KMS-11 (cell line): ENCODE data around the gene TNIP3.

Experiments used
- H2AFZ ChIP-seq: fragments of 200-600 bp; sonication (generic); 2 replicates; pipeline ENCODE4 v1.6.1; 2016; ENCODE audit warnings: antibody characterized with exemption, mixed run types, low read depth
- H3K27ac ChIP-seq: fragments of 200-600 bp; sonication (generic); 2 replicates; pipeline ENCODE4 v1.6.1; 2016; ENCODE audit warnings: mild to moderate bottlenecking, mixed run types
- H3K27me3 ChIP-seq: fragments of 200-600 bp; sonication (generic); 2 replicates; pipeline ENCODE4 v1.6.1; 2017; ENCODE audit warnings: mild to moderate bottlenecking, low read depth, mixed run types, moderate library complexity; ENCODE audit not compliant: insufficient read depth
- H3K36me3 ChIP-seq: fragments of 200-600 bp; sonication (generic); 2 replicates; pipeline ENCODE4 v1.6.1; 2017; ENCODE audit warnings: mild to moderate bottlenecking, mixed run types; ENCODE audit not compliant: insufficient read depth
- H3K4me1 ChIP-seq: fragments of 200-600 bp; sonication (generic); 2 replicates; pipeline ENCODE4 v1.6.1; 2016; ENCODE audit warnings: mild to moderate bottlenecking, low read depth, mixed run types; ENCODE audit not compliant: poor library complexity, severe bottlenecking
- H3K4me2 ChIP-seq: fragments of 200-600 bp; sonication (generic); 2 replicates; pipeline ENCODE4 v1.7.0; 2016; ENCODE audit warnings: mild to moderate bottlenecking, mixed run types
- H3K4me3 ChIP-seq: fragments of 200-600 bp; sonication (generic); IDR thresholded peaks from 2 replicates; pipeline ENCODE4 v1.6.1; 2017; ENCODE audit warnings: low read depth, low read length, mixed read lengths; ENCODE audit not compliant: insufficient read depth
- H3K79me2 ChIP-seq: fragments of 200-600 bp; sonication (generic); 2 replicates; pipeline ENCODE4 v1.6.1; 2016; ENCODE audit warnings: low read depth, mixed run types; ENCODE audit not compliant: insufficient read depth
- H3K9ac ChIP-seq: fragments of 200-600 bp; sonication (generic); 2 replicates; pipeline ENCODE4 v1.6.1; 2016; ENCODE audit warnings: mild to moderate bottlenecking, mixed run types
- H4K20me1 ChIP-seq: fragments of 200-600 bp; sonication (generic); 2 replicates; pipeline ENCODE4 v1.6.1; 2016; ENCODE audit warnings: mild to moderate bottlenecking, mixed run types; ENCODE audit not compliant: insufficient read depth
- CTCF ChIP-seq: fragments of 200-600 bp; sonication (generic); conservative IDR thresholded peaks from 2 replicates; pipeline ENCODE4 v1.6.1; 2017; ENCODE audit warnings: low read depth, mild to moderate bottlenecking, antibody characterized with exemption, low read length, moderate library complexity, mixed read lengths

Gene TNIP3

DNA sequence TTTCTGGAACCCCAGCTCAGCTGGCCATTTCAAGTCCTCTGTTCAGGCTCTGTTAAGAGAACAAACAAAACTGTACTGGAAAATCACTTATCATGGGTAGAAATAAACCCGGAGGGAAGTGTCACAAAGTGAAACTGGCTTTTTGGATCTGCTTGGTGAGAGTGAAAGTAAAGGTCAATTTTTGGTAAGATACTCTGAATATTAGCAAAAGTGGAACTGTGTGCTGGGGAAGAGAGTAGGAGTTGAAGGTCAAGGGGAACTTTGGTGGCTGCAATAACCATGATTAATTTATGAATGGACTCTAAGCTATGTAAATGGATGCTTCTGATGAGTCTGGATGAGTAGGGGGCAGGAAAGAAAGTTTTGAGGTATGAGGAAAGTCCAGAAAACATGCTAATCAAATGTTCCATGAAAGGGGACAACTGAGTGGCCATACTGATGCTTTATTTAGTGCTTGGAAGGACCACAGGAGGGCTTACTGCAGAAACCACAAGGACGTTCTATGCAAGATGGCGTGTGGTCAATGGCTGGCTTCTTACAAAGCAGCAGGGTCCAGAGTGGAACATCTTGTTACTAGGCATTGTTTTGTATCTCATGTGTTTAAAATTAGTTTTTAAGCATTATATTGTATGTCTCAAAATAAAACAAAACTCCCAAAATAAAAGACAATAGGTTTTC, 36.8 kb upstream of the TNIP3 start:
- no peak for TF ChIP-seq CTCF
- Histone ChIP-seq H2AFZ (0 out of 2 replicates have a peak overlapping the region, but pooled peaks have one; percentile 20), H3K4me2 (peak overlapping the region; percentile 40; the same call in 1 of the 2 replicates)

GRCh38 chr4:121199742-121200561, 35.8 kb upstream of the TNIP3 start:
- Histone ChIP-seq H4K20me1 (no peaks in the 10 kb centered on the region), H3K9ac (no peak overlapping the region), H3K79me2 (no peaks in the 10 kb centered on the region), H2AFZ (peak overlapping the region; percentile 20; the same call in 1 of the 2 replicates), H3K4me1 (peaks cover 24% of the 10 kb centered on the region), H3K36me3 (no peaks in the 10 kb centered on the region), H3K4me2 (no peak overlapping the region; the same call in 1 of the 2 replicates), H3K27ac (no peak overlapping the region), H3K27me3 (no peaks in the 10 kb centered on the region), H3K4me3 (no peak overlapping the region)
- no peak; the same call in 1 of the 2 replicates for TF ChIP-seq CTCF

More for the DNA sequence above, 36.8 kb upstream of the TNIP3 start:
- Histone ChIP-seq H3K27ac (no peak overlapping the region), H3K4me1 (peaks cover 24% of the 10 kb centered on the region), H3K79me2 (no peaks in the 10 kb centered on the region), H3K9ac (no peak overlapping the region), H4K20me1 (no peaks in the 10 kb centered on the region), H3K27me3 (no peaks in the 10 kb centered on the region), H3K4me3 (no peak overlapping the region), H3K36me3 (no peaks in the 10 kb centered on the region)

- Histone ChIP-seq H3K9ac (no peak overlapping the region), H3K4me2 (no peak overlapping the region), H2AFZ (no peak overlapping the region), H4K20me1 (no peaks in the 10 kb centered on the region), H3K79me2 (no peaks in the 10 kb centered on the region), H3K27me3 (no peaks in the 10 kb centered on the region), H3K4me1 (peaks cover 24% of the 10 kb centered on the region), H3K36me3 (no peaks in the 10 kb centered on the region), H3K27ac (no peak overlapping the region), H3K4me3 (no peak overlapping the region)
- TF ChIP-seq CTCF = no peak
Observed at GRCh38 chr4:121198251-121198650, 34.1 kb upstream of the TNIP3 start.

- Histone ChIP-seq H3K4me2 (no peak overlapping the region), H3K27ac (no peak overlapping the region), H3K79me2 (no peaks in the 10 kb centered on the region), H4K20me1 (no peaks in the 10 kb centered on the region), H2AFZ (no peak overlapping the region), H3K27me3 (no peaks in the 10 kb centered on the region), H3K4me3 (no peak overlapping the region), H3K4me1 (peaks cover 43% of the 10 kb centered on the region), H3K36me3 (no peaks in the 10 kb centered on the region), H3K9ac (no peak overlapping the region)
- no peak for TF ChIP-seq CTCF
Observed at GRCh38 chr4:121195649-121196048, 31.5 kb upstream of the TNIP3 start.
